Stomach (tissue), 9 donors: ENCODE measurements around the gene COX19. TPM values are rescaled to one million over a fixed set of nuclear protein-coding genes. Genes with fewer than 3 reads are reported as not detected.

Experiments used
- DNase-seq, 2 donors: peaks; one replicate each; pipeline versions ENCODE4 v3.0.0 to v3.0.0-alpha.2; 2013 to 2019
- H3K27ac ChIP-seq, 5 donors: fragments of 200-600 bp in 4 of 5; sonication (generic) in 4 of 5; one replicate each; pipeline ENCODE4 v1.5.1; 2013 to 2019; ENCODE audit warnings: mild to moderate bottlenecking in 1 of 5, moderate library complexity in 1 of 5
- H3K27me3 ChIP-seq, 3 donors: fragments of 200-600 bp; sonication (generic); one replicate each; pipeline ENCODE4 v1.5.1; 2017 to 2019; ENCODE audit warnings: mixed run types in 1 of 3
- H3K36me3 ChIP-seq, 4 donors: fragments of 200-600 bp; sonication (generic); 1 replicate in 3 of 4; 2 replicates in 1 of 4; pipeline ENCODE4 v1.5.1; 2016 to 2019
- H3K4me1 ChIP-seq, 4 donors: fragments of 200-600 bp; sonication (generic); one replicate each; pipeline ENCODE4 v1.5.1; 2016 to 2019
- H3K4me3 ChIP-seq, 4 donors: fragments of 200-600 bp; sonication (generic) in 3 of 4; one replicate each; pipeline ENCODE4 v1.5.1; 2016 to 2019; ENCODE audit warnings: mild to moderate bottlenecking in 1 of 4
- H3K9me3 ChIP-seq, 4 donors: fragments of 200-600 bp; sonication (generic); one replicate each; pipeline ENCODE4 v1.5.1; 2016 to 2019
- CTCF ChIP-seq, 7 experiments: fragments of 450-650 bp in 4 of 7; fragments of 200-600 bp in 3 of 7; sonication (generic) in 3 of 7; IDR thresholded peaks; one replicate each; pipeline ENCODE4 v1.5.1; 2016 to 2019; ENCODE audit warnings: antibody characterized with exemption in 7 of 7, control low read depth in 2 of 7, mild to moderate bottlenecking in 1 of 7
- EP300 ChIP-seq: sonication (generic); formaldehyde crosslinking; IDR thresholded peaks from one replicate; pipeline ENCODE4 v1.6.1; 2017; ENCODE audit warnings: antibody characterized with exemption
- POLR2A ChIP-seq, 4 donors: fragments of 450-650 bp; IDR thresholded peaks; one replicate each; pipeline ENCODE4 v1.6.1; 2016; ENCODE audit warnings: antibody characterized with exemption in 4 of 4, control low read depth in 2 of 4, mild to moderate bottlenecking in 1 of 4, moderate library complexity in 1 of 4
- POLR2AphosphoS5 ChIP-seq, 3 donors: sonication (generic); formaldehyde crosslinking; IDR thresholded peaks; one replicate each; pipeline ENCODE4 v1.6.1; 2016; ENCODE audit warnings: antibody characterized with exemption in 3 of 3
- WGBS, 5 donors: extraction: QIAGEN DNeasy Blood & Tissue Kit in 3 of 5; methylation state at CpG; one replicate each; pipeline versions ENCODE4 v1.1.5 to v1.1.7; 2013 to 2018; 5-methylcytosine and 5-hydroxymethylcytosine counted together
- intact Hi-C: fragments of 100-400 bp; cut with DNase I; formaldehyde crosslinking; loops from one replicate; pipeline ENCODE4 v1.15.1; 2023; ENCODE audit warnings: low total_unique reads
- polyA plus RNA-seq, 3 donors: library from polyadenylated mRNA; stranded (reverse); fragments of 200-250 nt; gene quantifications; one replicate each; pipeline ENCODE4 v1.2.3, GENCODE V29; 2013
- total RNA-seq, 5 donors: library from RNA; depleted of rRNA; stranded (reverse); fragments of >200 nt; gene quantifications; one replicate each; pipeline versions ENCODE4 v1.1.0 to v1.2.3, GENCODE V29; 2014 to 2016
- donor health status: healthy with polysubstance abuse.
- donor health status: Bipolar disorder and iron deficiency.
- donor health status: healthy.

COX19 gene
- total and polyA plus RNA-seq, 8 donors, result 2.3 to 26.6 (median 6.6) TPM

DNA sequence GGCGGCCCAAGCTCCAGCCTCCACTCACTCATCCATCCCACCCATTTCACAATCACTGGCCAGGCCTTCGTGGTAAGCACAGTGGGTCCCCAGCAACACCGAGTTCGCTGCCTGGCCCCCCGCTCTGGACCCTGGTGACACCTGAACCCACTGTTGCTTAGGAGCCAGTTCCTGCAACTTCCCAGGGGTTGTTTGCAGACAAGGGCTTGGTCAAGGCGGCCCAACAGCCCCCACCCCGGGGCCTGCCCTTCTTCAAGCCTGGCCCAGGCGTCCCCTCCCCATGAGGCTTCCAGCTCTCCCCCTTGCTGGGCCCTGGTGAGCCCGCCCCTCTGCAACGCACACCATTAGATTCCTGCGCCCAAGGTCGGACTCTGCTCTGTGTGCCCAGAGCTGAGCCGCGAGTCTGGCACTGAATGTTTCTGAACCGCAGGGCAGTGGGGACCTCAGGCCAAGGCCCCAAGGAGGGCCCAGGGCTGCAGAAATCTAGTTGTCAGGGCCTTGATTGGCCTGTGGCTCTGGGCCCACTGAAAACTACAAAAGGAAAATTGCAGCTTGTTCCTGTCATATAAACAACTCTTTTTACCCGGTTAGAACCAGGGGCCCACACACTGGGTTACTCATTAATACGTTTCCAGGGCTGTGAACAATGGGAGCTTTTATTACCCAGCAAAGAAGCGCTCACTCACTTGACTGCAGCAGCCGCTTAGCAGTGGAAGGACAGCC is 2.1 kb upstream of the COX19 start:
- Histone ChIP-seq H3K4me3 (no peak overlapping the region), H3K27me3 (peaks cover 0 to 8% (median 4%) of the 10 kb centered on the region in 3 donors), H3K9me3 (no peaks in the 10 kb centered on the region), H3K36me3 (peaks cover 0 to 11% (median 10%) of the 10 kb centered on the region in 4 donors), H3K4me1 (peaks cover 30 to 58% (median 51%) of the 10 kb centered on the region in 4 donors), H3K27ac (peak overlapping the region; percentile 49 to 99 (median 83))
- intact Hi-C loops, result no loop called here
- TF ChIP-seq CTCF (IDR thresholded peaks at IDR 0.05), result no peak
- TF ChIP-seq POLR2AphosphoS5 (IDR thresholded peaks at IDR 0.05), result no peak
- TF ChIP-seq POLR2A (IDR thresholded peaks at IDR 0.05), result no peak
- TF ChIP-seq EP300, result no peak
- peak; percentile 53 to 93 for DNase-seq
- WGBS, 5 donors, result 25 to 58% (median 35%) methylated on average over 13 to 19 of the region's 19 CpGs

GRCh38 chr7:976901-977325 is 1.6 kb upstream of the COX19 start:
- H3K4me3 ChIP-seq, result no peak overlapping the region
- TF ChIP-seq EP300 (no peak), POLR2A (IDR thresholded peaks at IDR 0.05) (no peak), POLR2AphosphoS5 (IDR thresholded peaks at IDR 0.05) (no peak), CTCF (IDR thresholded peaks at IDR 0.05) (no peak)
- peaks cover 30 to 60% (median 56%) of the 10 kb centered on the region in 4 donors for H3K4me1 ChIP-seq
- DNase-seq, result no peak
- intact Hi-C loops, result no loop called here
- H3K9me3 ChIP-seq, result no peaks in the 10 kb centered on the region
- 32 to 73% (median 44%) methylated on average over 17 to 19 of the region's 19 CpGs for WGBS, 5 donors
- H3K36me3 ChIP-seq, result peaks cover 4 to 17% (median 16%) of the 10 kb centered on the region in 4 donors
- H3K27ac ChIP-seq, result peak overlapping the region; percentile 49 to 99 (median 83)
- H3K27me3 ChIP-seq, result peaks cover 0 to 3% (median under 1%) of the 10 kb centered on the region in 3 donors

DNA sequence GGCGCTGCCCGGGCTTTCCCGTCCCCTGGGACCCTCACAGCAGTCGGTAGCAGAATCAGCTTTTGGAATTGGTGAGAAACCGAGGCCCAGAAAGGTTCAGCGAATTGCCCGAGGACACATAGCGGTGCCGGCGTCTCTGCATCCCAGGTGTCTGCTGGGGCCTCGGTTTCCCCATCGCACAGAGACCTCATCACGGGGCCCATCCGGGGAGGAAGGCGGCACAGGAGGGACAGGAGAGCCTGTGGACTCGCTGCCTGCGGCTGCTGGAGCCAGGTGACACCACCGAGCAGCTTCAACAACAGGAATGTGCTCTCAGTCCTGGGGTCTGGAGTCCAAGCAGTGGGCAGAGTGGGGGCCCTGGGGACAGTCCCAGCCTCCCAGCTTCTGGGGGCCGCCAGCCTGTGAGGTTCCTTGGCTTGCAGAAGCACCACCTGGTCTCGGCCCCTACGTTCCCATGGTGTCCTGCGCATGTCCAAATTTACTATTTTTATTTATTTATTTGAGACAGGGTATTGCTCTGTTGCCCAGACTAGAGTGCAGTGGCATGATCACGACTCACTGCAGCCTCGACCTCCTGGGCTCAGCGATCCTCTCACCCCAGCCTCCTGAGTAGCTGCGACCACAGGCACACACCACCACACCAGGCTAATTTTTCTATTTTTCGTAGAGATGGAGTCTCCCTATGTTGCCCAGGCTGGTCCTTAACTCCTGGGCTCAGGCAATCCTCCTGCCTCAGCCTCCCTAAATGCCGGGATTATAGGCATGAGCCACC is 539 bp upstream of the COX19 start:
- peak in 1 of 2 donors; percentile 44 for DNase-seq
- intact Hi-C loops, result no loop called here
- peak overlapping the region; percentile 72 to 97 (median 92) for H3K4me3 ChIP-seq
- no peaks in the 10 kb centered on the region for H3K9me3 ChIP-seq
- H3K4me1 ChIP-seq, result peaks cover 30 to 71% (median 62%) of the 10 kb centered on the region in 4 donors
- no peak for TF ChIP-seq EP300
- no peak for TF ChIP-seq CTCF (IDR thresholded peaks at IDR 0.05)
- TF ChIP-seq POLR2AphosphoS5 (IDR thresholded peaks at IDR 0.05), result no peak
- TF ChIP-seq POLR2A (IDR thresholded peaks at IDR 0.05), result no peak
- H3K36me3 ChIP-seq, result peaks cover 9 to 27% (median 25%) of the 10 kb centered on the region in 4 donors
- no peaks in the 10 kb centered on the region for H3K27me3 ChIP-seq
- H3K27ac ChIP-seq, result peak overlapping the region; percentile 49 to 99 (median 97)
- WGBS, 5 donors, result 37 to 58% (median 46%) methylated on average over 13 to 28 of the region's 28 CpGs

DNA sequence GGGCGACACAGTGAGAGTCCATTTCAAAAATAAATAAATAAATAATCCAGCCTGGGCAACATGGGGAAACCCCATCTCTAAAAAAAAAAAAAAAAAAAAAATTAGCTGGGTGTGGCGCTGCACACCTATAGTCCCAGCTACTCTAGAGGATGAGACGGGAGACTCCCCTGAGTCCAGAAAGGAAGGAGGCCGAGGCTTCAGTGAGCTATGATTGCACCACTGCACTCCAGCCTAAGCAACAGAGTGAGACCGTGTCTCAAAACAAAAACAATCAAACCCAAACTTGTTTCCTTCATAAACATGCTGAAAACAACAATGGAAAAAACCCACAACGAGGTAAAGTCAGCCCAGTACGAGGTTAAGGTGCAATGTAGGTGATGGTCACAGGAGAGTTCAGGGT is 1.2 kb downstream of the COX19 start:
- Histone ChIP-seq H3K4me1 (peaks cover 30 to 74% (median 65%) of the 10 kb centered on the region in 4 donors), H3K9me3 (no peaks in the 10 kb centered on the region), H3K27me3 (no peaks in the 10 kb centered on the region), H3K27ac (peak overlapping the region in 2 of 5 donors; percentile 94 to 97), H3K36me3 (peaks cover 24 to 44% (median 42%) of the 10 kb centered on the region in 4 donors), H3K4me3 (peak overlapping the region; percentile 72 to 97 (median 92))
- intact Hi-C loops, result no loop called here
- 15 to 24% (median 19%) methylated on average over 7 of the region's 7 CpGs for WGBS, 5 donors
- DNase-seq, result no peak
- no peak for TF ChIP-seq EP300
- TF ChIP-seq POLR2AphosphoS5 (IDR thresholded peaks at IDR 0.05), result no peak
- TF ChIP-seq CTCF (IDR thresholded peaks at IDR 0.05), result no peak
- TF ChIP-seq POLR2A (IDR thresholded peaks at IDR 0.05), result no peak
